ENCODE measurements around the gene WNT3A. TPM values are rescaled to one million over a fixed set of nuclear protein-coding genes. Genes with fewer than 3 reads are reported as not detected.

The WNT3A gene
- polyA plus RNA-seq, 3 donors: 0.12 to 0.23 (median 0.22) TPM

DNA sequence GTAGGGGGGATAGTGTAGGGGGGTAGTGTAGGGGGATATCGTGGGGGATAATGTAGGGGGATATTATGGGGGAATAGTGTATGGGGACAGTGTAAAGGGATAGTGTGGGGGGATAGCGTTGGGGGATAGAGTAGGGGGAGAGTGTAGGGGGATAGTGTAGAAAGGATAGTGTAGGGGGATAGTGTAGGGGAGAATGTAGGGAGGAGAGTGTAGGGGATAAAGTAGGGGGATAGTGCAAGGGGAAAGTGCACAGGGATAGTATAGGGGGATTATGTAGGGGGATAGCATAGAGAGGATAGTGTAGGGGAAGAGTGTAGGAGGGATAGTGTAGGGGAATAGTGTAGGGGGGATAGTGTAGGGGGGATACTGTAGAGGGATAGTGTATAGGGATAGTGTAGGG is 63.4 kb downstream of the WNT3A start:
- no peak for DNase-seq

DNA sequence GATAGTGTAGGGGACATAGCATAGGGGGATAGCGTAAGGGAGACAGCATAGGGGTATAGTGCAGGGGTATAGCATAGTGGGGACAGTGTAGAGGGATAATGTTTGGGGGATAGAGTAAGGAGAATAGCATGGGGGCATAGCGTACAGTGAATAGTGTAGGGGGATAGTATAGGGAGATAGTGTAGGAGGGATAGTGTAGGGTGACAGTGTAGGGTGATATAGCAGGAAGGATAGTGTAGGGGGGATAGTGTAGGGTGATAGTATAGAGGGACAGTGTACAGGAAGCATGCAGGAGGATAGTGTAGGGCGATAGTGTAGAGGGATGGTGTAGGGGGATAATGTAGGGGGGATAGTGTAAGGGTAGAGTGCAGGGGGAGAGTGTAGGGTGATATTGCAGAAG is 64.1 kb downstream of the WNT3A start:
- no peak for DNase-seq

DNA sequence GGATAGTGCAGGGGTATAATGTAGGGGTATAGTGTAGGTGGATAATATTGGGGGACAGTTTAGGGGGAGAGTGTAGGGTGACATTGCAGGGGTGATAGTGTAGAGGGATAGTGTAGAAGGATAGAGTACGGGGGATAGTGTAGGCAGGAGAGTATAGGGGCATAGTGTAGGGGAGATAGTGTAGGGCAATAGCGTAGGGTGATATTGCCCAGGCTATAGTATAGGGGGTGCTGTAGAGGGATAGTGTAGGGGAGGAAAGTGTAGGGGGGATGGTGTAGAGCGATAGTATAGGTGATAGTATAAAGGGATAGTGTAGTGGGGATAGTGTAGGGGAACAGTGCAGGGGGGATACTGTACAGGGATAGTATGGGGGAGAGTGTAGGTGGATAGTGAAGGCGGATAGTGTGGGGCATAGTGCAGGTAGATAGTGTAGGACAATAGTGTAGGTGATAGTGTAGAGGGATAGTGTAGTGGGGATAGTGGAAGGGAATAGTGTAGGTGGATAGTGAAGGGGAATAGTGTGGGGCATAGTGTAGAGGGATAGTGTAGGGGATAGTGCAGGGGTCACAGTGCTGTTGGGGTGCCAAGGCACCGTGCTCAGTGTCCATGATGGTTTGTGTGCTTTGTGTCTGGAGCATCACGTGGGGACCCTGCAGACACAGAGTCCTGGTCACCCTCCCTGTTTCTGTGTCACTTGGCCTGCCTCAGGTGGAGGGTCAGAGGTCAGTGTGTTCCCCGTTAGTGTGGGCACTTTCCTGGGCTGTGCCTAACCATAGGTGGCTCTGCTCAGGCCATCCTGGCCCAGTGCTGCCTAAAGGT is 65.2 kb downstream of the WNT3A start:
- DNase-seq: no peak

DNA sequence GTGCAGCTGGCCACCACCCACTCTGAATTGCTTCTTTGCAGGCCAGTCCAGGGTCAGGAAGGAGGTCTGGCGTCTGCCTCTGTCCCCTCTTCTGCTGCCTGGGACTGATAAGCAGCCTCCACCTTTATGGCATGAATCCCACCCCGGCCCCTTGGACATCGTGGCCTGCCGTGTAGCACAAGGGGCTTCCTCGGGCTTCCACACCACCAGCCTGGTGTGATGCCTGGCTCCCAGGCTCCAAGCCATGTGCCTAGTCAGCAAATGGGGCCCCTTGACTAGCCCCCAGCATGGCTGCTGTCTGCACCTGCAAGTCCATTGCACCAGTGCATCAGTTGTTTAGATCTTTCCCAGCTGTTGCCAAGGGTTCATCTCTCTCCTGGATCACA is 65.9 kb downstream of the WNT3A start:
- no peak for DNase-seq

DNA sequence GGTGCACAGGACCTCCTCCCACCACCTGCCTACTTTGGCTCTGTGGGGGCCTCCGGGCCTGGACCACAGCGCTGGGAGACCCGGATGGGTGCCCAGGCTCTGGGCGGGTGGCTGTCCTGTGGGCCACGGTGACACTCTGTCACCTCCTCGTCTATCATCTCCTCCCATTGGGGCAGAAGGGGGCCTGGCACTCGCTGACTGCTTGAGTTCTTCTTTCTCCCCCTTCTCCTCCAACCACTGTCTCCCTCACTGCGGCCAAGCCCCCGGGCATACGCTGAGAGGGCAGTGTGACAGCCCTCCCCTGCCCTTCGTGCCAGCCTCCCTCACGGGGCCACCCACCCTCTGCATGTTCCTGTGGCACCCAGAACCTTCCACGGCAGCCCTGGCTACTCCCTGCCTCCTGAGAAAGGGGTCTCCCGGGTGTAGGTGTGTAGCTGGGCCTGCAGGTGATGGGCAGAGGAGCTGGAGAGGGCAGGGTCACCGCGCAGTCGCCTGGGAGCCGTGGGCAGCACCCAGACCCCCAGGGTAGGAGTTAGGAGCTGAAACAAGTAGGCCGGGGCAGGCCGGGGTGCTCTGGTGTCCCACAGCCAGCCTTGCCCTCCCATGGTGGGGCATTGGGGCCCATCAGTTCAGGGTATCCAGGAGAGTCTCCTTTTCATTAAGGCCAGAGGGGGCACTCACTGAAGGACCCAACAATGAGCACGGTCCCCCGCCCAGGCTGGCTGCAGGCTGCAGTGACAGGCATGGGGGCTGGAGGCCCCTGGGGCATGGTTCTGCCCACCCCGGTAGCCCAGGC is 66.5 kb downstream of the WNT3A start:
- no peak for DNase-seq

DNA sequence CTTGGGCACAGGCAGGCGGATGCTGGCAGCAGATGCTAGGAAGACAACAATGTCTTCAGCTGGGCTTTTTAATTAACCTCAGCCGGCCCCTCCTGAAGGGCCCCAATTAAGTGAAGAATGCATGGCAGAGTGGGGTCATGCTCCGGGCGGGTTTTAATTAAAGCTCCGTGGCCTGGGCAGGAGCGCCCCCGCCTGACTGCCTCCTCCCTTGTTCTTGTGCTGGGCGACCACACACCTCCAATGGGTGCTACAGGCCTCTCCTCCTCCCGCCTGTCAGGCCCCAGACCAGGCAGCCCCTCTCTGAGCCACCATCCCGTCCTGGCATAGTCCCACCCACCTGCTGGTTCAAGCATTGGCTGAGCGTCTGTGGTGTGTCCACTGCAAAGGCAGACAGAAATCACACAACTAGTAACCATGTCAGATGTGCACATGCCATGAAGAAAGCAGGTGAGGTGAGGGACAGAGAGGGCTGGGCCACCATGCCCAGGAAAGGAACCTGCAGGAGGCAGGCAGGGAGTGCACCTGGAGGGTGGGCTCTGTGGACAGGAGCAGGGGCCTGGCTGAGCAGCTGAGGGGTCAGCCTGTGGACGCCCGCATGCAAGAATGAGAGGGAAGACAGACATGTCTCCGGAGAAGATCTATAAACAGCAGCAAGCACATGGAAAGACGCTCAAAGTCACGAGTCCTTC is 67.2 kb downstream of the WNT3A start:
- peak; percentile 61 for DNase-seq

DNA sequence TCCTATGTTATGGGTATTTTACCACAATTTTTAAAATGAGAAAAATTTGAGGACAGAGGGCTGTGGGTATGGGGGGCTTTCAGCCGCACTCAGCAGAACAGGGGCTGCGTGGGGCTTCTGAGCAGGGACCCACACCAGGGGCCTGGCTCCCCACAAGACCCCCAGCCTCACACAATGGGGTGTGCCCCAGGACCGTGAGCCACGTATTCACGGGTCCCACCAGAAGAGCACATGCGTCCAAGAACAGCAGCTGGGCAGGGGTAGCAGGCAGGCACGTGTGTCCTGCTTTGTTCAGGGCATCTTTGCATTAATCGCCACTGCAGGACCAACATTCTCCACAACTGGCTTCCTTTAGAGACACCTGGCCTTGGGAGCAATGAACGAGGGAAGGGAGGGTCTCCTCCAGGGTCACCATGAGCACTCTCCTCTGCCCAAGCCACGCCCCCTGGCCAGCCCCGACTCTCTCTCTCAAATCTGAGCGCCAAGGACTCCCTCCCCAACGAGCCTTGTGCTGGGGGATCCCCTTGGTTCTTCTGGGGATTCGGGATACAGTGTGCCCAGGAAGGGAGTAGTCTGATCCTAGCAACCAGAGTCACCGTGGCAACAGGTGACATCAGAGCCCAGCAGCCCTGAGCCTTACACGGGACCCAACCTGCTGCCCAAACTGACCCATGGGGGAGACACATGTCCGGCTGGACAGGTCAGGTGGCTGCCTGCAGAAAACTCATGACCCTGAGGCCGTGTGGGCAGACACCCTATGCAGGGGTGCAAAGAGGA is 68.3 kb downstream of the WNT3A start:
- no peak for DNase-seq

DNA sequence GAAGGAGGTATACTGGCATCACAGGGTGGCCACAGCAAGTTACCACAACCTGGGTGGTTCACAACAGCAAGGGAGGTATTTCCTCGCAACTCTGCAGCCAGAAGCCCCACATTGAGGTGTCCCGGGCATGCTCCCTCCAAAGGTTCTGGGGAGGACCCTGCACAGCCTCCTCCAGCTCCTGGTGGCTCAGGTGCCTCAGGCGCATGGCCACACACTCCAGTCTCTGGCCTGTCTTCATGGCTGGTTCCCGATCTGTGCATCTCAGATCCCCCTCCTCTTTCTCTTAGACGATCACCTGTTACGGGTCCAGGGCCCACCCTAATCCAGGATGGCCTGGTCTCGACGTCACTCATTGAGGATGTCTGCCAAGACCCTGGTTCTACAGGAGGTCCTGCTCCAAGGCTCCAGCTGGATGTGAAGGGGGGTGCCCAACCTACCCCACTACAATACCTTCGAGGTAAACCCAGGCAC is 69.0 kb downstream of the WNT3A start:
- DNase-seq: no peak

DNA sequence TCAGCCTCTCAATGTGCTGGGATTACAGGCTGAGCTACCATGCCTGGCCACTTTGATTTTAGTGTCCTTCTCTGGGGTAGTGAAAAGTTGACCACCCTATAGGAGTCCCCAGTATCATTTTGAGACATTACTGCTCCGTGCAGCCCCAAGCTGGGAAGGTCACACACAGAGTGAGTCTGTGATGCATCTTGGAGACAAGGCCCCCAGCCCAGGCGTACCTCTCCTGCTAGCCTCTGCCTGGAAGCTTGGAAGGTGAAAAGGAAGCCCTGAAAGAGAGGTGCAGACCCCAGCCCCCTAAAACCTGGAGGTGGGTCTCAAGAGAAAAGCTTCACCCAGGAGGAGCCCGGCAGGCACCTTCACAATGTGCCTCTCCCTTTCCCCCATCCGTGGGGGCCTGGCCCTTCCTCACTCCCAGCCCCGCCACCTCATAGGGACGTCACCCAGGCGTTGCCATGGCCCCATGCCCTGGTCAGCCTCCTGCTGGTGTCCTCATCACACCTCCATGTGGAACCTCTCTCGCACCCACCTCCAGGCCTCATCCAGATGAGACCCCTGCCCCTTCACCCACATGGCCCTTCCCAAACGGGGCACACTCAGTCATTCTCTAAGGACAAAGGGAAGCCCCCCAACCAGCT is 70.1 kb downstream of the WNT3A start:
- no peak for DNase-seq

DNA sequence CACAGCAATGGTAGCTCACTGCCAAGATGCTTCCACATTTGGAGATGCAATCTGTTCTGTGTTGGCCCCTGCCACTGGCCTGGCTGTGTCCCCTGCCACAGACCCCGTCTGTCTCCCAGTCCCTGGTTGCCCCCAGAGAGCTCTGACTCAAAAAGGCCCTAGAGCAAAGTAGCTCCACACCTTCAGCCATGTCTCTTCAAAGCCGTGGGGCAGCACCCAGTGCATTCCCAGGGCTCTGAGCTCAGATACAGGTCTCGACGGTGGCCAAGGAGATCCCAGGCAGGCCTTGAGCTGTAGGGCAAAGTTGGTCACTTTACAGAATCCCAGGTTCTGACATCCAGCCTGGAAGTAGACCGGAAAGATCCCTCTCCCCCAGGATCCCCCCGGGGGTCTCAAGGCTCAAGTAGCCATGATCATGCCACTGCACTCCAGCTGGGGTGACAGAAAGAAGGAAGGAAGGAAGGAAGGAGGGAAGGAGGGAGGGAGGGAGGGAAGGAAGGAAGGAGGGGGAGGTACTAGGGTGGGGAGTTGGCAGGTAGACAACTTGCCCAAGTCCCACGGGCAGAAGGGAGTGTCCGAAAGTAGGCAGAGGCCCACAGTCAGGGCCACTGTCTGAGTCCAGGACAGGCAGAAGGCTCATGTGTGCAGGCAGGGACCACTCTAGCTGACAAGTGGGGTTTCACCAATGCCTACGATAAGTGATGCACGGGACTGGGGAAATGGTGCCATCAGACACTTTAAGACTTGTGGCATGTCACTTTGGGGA is 71.0 kb downstream of the WNT3A start:
- no peak for DNase-seq

DNA sequence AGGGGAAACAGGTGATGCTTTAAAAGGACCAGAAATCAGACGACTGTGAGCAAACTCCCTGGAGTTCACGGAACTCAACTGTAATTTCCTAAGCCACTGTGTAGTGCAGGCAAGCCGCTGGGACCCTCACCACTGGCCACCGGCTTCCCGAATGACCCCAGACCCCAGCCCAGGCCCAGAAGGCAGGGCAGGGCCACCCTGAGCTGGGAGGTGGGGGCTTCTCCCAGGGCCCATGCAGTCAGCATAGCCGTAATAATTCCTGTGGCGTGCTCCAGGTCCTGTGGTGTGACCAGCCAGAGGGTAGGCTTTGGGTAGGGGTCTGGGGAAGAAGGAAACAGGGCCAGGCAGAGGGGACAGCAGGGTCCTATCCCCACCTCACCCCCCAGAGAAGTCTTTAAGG is 72.2 kb downstream of the WNT3A start:
- DNase-seq: no peak

DNA sequence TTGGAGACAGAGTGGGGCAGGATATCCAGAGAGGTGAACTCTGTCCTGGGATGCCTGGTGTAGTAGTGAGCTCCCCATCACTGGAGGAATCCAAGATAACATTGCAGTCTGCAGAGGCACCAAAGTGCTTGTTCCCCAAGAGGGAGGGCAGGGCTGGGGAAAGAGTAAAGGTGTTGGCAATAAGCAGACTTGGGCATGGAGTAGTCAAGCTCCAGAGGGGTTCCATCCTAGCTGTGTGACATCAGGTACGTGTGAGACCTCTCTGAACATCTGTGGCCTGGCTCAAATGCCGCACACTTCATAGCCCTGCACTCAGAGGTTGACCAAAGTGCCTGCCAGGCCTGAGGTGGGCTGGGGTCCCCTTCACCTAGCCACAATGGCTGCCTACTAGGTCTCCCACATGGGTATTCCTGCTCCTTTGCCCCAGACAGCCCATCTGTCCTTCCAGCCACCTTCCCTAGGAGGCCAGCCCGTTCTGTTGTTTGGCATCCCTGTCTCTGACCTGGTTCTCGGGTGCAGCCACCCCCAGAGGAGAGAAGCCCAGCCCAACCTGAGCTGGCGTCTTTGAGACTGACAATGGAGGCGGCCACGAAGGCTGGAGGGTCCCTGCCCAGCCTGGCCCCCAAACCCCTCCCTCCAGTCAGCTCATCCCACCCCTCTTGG is 72.9 kb downstream of the WNT3A start:
- no peak for DNase-seq

DNA sequence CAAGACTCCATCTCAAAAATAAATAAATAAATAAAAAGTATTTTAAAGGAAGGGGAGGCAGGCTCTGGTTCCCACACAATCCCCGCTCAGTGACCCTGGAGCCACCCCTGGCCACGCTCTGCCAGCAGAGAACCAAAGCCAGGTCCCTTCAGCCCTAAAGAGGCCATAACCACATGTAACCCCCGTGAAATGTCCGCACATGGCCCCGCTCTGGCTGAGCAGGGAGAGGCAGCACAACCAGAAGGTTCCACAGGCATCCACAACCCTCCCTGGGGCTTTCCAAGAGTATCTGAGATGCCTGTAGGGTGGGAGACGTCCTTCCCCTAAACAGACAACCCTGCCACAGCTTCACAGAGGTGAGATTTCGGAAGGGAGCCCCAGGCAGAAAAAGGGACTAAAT is 74.3 kb downstream of the WNT3A start:
- DNase-seq: no peak

DNA sequence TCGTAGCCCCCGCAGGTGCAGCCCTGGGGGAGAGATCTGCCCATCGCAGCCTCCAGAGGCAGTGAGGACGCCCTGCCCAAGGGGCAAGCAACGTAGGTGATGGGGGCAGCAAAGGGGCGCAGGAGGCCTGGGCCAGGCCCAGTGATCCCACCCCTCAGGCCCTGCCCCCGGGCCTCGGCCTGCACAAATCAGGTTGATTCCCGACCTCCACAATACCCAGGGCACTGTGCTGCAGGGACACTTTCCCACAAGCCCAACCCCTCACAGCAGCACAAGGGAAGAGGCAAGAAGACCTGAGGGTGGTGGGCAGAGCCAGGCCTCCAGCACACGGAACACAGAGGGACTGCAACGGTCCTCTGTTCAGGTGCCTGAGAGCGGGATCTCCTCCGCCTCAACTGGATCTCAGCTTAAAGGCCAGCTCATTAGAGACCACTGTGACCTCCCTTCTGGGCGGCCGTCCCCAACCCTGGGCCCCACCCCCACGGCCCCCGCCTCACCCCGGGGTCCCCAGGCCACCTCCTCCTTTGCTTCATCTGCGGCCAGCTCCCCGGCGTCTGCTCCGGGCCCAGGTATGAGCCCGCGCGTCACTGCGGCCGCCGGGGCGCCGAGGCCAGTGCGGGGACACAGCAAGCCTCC is 74.9 kb downstream of the WNT3A start:
- no peak for DNase-seq

DNA sequence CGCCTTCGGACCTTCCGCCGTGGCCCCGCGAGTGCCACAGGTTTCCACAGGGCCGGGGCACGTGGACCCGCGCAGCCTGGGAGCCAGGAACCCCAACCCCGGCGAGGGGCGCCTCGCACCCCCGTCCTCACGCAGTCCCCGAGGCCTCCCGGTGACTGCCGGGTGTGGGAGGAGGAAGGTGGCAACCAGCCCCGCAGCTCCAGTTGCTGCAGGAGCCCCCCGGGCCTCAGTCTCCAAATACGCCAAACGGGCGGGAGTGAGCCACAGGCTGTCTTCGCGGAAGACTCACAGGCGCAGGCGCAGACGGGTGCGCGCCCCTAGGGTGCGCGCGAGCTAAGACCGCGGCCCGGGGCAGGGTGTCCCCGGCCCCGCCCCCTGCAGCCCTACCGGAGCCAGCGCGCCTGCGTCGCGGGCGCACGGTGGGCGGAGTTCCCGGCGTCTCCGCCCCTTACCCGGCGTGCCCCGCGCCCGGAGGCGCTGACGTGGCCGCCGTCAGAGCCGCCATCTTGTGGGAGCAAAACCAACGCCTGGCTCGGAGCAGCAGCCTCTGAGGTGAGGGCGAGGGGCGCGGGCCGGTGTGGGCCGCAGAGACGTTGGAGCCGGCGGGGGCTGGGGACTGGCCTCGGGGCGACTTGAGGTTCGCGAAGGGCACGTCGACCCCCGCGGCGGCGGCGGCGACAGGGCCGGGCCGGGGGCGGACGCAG is 75.6 kb downstream of the WNT3A start, which contains the start of gene ARF1:
ARF1 (plus strand) TSS at position 495 of the 704 bp plus-strand sequence. CDS start 14,407 bp downstream, outside the sequence.
- DNase-seq: peak; percentile 91

DNA sequence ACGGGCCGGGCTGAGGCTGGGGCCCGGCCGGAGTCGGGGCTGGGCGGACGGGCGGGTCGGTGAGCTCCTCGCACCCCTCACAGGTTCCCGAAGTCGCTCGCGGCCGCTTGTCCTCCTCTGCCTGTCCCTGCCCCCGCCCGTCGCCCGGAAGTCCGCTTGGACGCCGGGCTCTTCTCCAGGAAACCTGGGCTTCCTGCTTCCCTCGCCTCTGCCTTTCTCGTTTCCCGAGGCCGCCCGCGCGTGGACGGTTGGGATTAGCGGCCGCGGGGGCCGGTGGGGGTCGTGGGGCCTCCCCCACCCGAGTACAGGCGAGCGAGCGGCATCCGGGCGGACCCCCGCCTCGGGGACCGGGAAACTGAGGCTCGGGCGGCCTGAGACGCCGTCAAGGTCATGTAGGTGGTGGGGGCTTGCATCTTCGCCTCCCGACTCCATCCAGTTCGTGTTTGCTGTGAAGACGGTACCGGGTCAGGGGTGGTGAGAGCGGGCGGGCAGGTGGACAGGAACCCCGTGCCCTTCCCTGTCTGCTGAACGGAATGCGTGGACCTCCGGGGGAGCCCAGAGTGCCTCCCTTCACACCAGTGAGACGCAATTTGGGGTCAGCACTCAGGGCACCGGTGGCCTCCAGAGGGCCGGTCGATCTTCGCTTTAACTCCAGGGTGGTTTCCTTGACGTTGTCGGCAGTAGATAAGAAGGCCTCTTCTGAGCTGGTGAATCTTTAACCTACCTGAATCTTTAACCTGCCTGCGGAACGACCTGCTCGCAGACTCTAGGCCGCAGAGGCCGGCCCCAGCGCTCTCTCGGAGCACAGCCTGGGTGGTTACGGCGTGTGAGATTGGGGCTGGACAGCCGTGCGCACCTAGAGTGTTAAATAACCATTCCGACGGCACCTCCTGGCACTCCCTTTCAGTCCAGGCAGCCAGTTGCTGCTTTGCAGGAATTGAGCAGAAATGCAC is 76.4 kb downstream of the WNT3A start:
- no peak for DNase-seq

DNA sequence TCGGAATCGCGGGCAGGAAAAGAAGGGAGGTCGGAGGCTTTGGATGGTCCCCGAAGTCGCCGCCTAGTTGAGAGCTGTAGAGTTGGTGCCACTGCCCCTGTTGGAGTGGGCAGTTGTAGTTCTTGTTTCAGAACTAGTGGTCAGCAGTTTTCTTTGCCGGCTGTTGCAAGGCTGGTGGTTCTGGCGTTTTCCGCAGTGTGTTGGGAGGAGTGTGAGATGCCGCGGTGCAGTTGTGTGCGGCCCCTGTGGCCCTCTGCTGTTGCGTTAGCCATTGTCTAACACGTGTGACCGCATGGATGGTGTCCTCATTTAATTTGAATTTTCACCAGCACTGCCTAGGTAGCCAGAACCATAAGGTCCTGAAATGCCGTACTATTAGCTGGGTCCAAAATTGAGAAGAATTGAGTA is 77.1 kb downstream of the WNT3A start:
- no peak for DNase-seq

All from renal pelvis (tissue), 4 donors.